ENCODE data around the gene SEPSECS. TPM values are rescaled to one million over a fixed set of nuclear protein-coding genes. Genes with fewer than 3 reads are reported as not detected.
A peak's percentile ranks its signal among the peaks of the same experiment; 100 is the strongest.

SEPSECS gene
- total RNA-seq, 1 donor from 2014 or later = 8.7 TPM

- Mint-ChIP-seq H3K27ac (no peak overlapping the region), H3K36me3 (no peaks in the 10 kb centered on the region), H3K9me3 (no peaks in the 10 kb centered on the region), H3K4me1 (ENCODE audit: unreplicated experiment) (no peaks in the 10 kb centered on the region), H3K27me3 (no peaks in the 10 kb centered on the region), H3K4me3 (no peak overlapping the region)
- DNase-seq (ENCODE audit: extremely low spot score, unreplicated experiment) = no peak
- TF ChIP-seq CTCF (conservative IDR thresholded peaks at IDR 0.05) = no peak
Measured at GRCh38 chr4:25184056-25184455, 23.8 kb upstream of the SEPSECS start.

GRCh38 chr4:25182937-25183336 is 22.7 kb upstream of the SEPSECS start:
- H3K4me1 Mint-ChIP-seq (ENCODE audit: unreplicated experiment) = no peaks in the 10 kb centered on the region

GRCh38 chr4:25180524-25181131 is 20.4 kb upstream of the SEPSECS start:
- Mint-ChIP-seq H3K36me3 (no peaks in the 10 kb centered on the region), H3K9me3 (no peaks in the 10 kb centered on the region)

More at GRCh38 chr4:25182937-25183336, 22.7 kb upstream of the SEPSECS start:
- Mint-ChIP-seq H3K9me3 (no peaks in the 10 kb centered on the region), H3K27me3 (no peaks in the 10 kb centered on the region), H3K27ac (no peak overlapping the region), H3K4me3 (no peak overlapping the region), H3K36me3 (no peaks in the 10 kb centered on the region)
- TF ChIP-seq CTCF (conservative IDR thresholded peaks at IDR 0.05) = no peak
- no peak for DNase-seq (ENCODE audit: extremely low spot score, unreplicated experiment)

GRCh38 chr4:25178838-25179261 is 18.6 kb upstream of the SEPSECS start:
- Mint-ChIP-seq H3K4me1 (ENCODE audit: unreplicated experiment) (no peaks in the 10 kb centered on the region), H3K27me3 (no peaks in the 10 kb centered on the region), H3K9me3 (no peaks in the 10 kb centered on the region), H3K36me3 (no peaks in the 10 kb centered on the region), H3K4me3 (no peak overlapping the region), H3K27ac (no peak overlapping the region)
- no peak for DNase-seq (ENCODE audit: extremely low spot score, unreplicated experiment)
- no peak for TF ChIP-seq CTCF (conservative IDR thresholded peaks at IDR 0.05)

More at GRCh38 chr4:25180524-25181131, 20.4 kb upstream of the SEPSECS start:
- no peak for DNase-seq (ENCODE audit: extremely low spot score, unreplicated experiment)
- Mint-ChIP-seq H3K4me3 (no peak overlapping the region), H3K27me3 (no peaks in the 10 kb centered on the region), H3K27ac (no peak overlapping the region), H3K4me1 (ENCODE audit: unreplicated experiment) (no peaks in the 10 kb centered on the region)
- TF ChIP-seq CTCF (conservative IDR thresholded peaks at IDR 0.05) = peak; percentile 78

GRCh38 chr4:25177147-25177546 is 16.9 kb upstream of the SEPSECS start:
- Mint-ChIP-seq H3K27me3 (no peaks in the 10 kb centered on the region), H3K9me3 (no peaks in the 10 kb centered on the region), H3K4me1 (ENCODE audit: unreplicated experiment) (no peaks in the 10 kb centered on the region), H3K27ac (no peak overlapping the region), H3K36me3 (no peaks in the 10 kb centered on the region), H3K4me3 (no peak overlapping the region)
- no peak for TF ChIP-seq CTCF (conservative IDR thresholded peaks at IDR 0.05)
- DNase-seq (ENCODE audit: extremely low spot score, unreplicated experiment) = no peak
